ENCODE data around the gene NLGN4Y.

NLGN4Y gene

GRCh38 chrY:14679181-14679580 is 154.9 kb downstream of the NLGN4Y start:
- no peak for DNase-seq

- DNase-seq: no peak
Observed at GRCh38 chrY:14694543-14694942, 170.2 kb downstream of the NLGN4Y start.

DNA sequence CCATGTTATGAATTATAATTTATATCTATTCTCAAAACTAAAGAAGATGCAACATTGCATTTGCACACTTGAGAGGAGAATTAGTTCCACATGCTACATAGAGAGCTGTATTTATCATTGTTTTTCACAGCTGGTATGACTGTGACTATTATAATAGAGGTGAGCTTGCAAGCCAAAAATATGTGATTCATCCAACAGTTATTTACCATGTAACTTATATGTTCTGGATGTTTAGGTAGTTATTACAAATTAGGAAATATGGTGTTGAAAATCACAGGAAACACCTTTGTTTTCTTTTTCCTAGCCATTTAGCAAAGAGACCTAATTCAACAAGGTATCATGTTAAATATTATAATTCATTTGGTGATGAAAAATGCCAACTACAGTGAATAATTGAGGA is 183.8 kb downstream of the NLGN4Y start:
- DNase-seq: no peak

GRCh38 chrY:14741596-14741995 is 217.3 kb downstream of the NLGN4Y start:
- no peak for DNase-seq

- no peak for DNase-seq
Observed at GRCh38 chrY:14748329-14748728, 224.0 kb downstream of the NLGN4Y start.

- no peak for DNase-seq
Observed at GRCh38 chrY:14755571-14755970, 231.2 kb downstream of the NLGN4Y start.

DNA sequence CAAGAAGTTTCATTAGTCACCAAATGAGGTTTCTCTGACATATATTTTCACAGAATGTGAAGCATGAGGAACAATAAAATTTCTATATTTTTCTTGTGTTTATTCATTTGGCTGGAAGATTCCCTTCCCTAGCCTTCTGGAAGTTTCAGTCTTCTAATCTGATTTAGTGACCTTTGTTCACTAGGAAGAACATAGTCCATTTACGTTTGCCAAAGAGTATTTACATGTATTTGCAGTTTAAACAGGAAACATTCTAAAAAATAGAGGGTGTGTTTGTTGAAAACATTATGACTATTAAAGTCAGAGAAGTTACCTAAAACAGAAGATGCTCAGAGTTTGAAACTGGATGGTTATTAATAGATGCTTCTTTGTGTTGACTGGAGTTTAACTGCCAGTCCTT is 238.6 kb downstream of the NLGN4Y start:
- no peak for DNase-seq

- no peak for DNase-seq
Observed at GRCh38 chrY:14763600-14763999, 239.3 kb downstream of the NLGN4Y start.

DNA sequence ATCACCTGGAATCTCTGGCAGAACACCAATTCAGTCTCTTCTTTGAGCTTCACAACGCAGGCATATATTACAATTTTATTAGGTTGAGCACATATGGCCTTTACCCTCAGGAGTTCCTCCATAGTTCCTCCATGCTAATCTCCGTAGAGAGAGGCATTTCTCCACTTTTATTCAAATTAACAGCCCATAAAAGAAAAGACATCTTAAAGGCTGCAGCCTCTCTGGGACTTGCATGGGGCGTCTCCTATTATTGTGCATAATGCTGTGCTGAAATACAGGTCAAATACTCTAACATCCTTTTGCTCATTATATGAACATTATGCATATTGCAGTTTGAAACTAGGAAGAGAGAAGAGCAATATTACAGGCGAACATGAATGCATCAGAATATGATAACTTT is 253.9 kb downstream of the NLGN4Y start:
- no peak for DNase-seq

- peak; percentile 0 to 28 for DNase-seq
Observed at GRCh38 chrY:14793104-14793503, 268.8 kb downstream of the NLGN4Y start.

DNA sequence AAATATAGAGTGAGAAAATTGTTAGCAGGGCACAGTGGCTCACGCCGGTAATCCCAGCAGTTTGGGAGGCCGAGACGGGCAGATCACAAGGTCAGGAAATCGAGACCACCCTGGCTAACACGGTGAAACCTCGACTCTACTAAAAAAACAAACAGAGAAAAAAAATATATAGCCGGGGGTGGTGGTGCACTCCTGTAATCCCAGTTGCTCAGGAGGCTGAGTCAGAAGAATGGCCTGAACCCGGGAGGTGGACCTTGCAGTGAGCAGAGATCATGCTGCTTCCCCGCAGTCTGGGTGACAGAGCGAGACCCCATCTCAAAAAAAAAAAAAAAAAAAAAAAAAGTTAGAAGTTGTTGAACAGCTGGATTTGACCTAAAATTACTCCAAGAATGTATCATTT is 269.3 kb downstream of the NLGN4Y start:
- DNase-seq: no peak

GRCh38 chrY:14798010-14798409 is 273.7 kb downstream of the NLGN4Y start:
- DNase-seq: no peak

- no peak for DNase-seq
Observed at GRCh38 chrY:14801096-14801495, 276.8 kb downstream of the NLGN4Y start.

GRCh38 chrY:14802125-14802524 is 277.8 kb downstream of the NLGN4Y start:
- DNase-seq: no peak

DNA sequence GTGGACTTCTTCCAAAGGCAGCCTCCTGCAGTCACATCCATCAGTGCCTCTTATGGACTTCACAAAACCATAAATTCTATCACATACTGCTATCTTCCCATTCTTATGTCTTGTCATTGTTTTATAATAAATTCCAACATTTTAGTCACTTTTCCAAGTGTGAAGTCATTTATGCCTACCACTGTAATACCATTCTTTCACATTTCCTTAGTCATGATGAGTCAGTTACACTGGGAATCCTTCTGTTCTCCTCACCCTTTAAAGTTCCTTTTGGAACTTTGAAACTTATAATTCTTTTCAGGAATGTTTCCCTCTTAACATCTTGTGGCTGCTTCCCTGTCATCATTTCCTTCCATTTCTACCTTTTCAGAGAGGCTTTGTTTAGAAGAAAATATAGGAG is 279.7 kb downstream of the NLGN4Y start:
- DNase-seq: no peak

- no peak for DNase-seq
Observed at GRCh38 chrY:14818452-14818851, 294.1 kb downstream of the NLGN4Y start.

DNA sequence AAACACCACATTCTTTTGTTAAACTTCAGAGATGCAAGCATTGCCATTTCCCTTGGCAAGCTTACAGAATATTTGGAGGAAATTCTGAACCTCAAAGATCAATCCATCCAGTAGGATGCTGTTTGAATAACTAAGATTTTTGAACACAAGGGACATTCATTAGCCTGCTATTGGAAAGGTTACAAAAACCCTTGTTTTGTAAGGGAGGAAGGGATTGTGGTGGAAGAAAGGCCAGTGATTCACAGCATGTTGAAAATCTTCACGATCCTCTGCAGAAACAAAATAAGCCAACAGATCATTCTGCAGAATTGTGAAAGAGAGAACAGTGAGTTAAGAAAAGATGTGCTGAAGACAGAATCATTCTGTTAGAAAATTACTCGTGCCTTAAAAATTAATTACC is 297.9 kb downstream of the NLGN4Y start:
- DNase-seq: no peak

DNA sequence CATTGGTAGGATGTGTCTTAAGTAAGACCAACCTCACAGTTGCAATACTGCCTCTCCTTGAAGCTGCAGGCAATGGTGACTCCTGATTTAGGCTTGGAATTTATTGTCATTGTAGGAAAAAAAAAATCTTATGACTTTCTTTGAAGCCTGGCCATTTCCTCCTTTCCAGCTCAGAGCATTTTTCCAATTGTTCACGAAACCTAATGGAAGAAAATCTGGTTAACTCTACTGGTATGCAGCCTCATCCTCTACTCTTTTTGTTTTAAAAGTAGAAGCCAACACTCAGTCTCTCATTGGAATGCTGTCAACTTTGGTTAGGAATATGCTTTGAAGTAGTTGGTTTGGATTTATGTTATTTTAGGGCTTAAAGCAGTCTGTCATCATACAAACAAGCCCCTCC is 298.6 kb downstream of the NLGN4Y start:
- no peak for DNase-seq

DNA sequence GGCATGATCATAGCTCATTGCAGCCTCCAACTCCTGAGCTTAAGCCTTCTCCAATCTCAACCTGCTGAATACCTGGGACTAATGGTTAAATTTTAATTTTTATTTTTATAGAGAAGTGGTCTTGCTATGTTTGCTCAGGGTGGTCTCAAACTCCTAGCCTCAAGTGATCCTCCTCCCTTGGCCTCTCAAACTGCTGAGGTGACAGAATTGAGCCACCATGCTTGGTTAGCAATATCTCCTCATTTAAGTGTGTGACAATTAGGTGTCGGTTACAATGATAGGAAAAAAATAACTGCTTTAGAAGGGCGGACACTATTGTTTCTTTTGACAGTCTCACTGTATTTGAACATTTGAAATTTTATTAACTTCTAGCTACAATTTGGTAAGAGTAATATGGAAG is 300.3 kb downstream of the NLGN4Y start:
- DNase-seq: no peak

GRCh38 chrY:14825728-14826127 is 301.4 kb downstream of the NLGN4Y start:
- DNase-seq: no peak

- no peak for DNase-seq
Observed at GRCh38 chrY:14828531-14828930, 304.2 kb downstream of the NLGN4Y start.

- DNase-seq: no peak
Observed at GRCh38 chrY:14829366-14829885, 305.1 kb downstream of the NLGN4Y start.

GRCh38 chrY:14834103-14835060 is 310.1 kb downstream of the NLGN4Y start:
- no peak for DNase-seq

- DNase-seq: no peak
Observed at GRCh38 chrY:14837466-14837865, 313.1 kb downstream of the NLGN4Y start.

DNA sequence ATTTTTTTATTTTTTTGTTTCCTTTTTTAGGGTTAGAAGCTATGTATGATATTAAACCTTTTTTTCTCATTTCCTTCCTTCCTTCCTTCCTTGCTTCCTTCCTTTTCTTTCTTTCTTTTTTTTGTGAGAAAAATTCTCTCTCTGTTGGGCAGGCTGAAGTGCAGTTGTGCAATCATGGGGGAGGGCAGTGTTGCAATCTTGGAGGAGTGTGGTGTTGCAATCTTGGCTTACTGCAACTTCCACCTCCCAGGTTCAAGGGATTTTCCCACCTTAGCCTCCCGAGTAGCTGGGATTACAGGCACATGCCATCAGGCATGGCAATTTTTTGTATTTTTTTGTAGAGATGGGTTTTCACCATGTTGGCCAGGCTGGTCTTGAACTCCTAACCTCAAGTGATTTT is 326.4 kb downstream of the NLGN4Y start:
- DNase-seq: no peak
